Activated CD8-positive, alpha-beta memory T cell treated with anti-CD3 and anti-CD28 coated beads for 1 hour (primary cell): ENCODE results near the gene DIPK2B.

Experiments used
- DNase-seq, 2 donors: peaks; one replicate each; pipeline ENCODE4 v3.0.0-alpha.2; 2020; ENCODE audit warnings: low read depth in 1 of 2; ENCODE audit errors: extremely low read depth in 1 of 2

The DIPK2B gene, protein sequence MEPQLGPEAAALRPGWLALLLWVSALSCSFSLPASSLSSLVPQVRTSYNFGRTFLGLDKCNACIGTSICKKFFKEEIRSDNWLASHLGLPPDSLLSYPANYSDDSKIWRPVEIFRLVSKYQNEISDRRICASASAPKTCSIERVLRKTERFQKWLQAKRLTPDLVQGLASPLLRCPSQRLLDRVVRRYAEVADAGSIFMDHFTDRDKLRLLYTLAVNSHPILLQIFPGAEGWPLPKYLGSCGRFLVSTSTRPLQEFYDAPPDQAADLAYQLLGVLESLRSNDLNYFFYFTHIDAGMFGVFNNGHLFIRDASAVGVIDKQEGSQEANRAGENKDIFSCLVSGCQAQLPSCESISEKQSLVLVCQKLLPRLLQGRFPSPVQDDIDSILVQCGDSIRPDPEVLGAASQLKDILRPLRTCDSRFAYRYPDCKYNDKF

DNA sequence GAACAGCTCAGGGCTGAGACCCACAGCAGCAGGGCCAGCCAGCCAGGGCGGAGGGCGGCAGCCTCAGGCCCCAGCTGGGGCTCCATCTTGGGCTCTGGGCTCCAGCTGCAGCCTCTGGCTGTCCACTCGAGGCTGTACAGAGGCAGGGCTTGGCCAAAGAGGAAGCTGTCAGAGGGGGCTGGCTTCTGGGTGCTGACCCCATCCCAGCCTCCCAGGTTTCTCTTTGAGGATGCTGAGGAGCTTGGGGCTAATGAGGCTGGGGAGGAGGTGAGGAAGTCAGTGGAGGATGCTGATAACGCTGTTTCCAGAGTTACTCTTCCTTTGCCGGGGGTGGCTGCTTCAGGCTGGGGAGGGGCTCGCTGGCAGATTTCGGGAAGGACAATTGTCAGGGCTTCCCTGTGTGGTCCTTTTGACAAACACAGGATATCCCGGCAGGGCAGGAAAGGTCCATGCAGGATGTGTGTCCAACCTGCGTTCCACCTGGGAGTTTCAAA lies at the start of gene DIPK2B:
Gene DIPK2B, minus strand, starts transcription at position 136 of the 494 bp plus-strand sequence. Its CDS starts 50 bp downstream, at position 86.
- no peak for DNase-seq

DNA sequence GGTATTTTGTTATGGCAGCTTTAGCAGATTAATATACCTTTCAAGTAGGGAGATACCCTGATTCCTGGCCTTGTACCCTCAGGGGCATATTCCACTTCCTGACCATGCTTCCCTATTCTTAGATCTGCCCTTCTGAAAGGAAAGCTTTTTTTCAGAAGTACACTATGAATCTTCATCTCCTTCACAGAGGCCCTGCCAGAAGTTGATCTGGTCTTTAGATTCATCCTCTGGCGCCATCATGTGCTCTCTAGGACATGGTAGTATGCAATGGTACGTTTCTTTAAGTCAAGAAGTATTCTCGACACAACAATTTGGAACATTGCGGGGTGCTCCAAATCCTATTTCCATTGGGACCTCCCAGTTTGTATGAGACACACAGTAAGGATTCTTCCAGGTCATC lies 39.6 kb upstream of the DIPK2B start:
- DNase-seq, result no peak

DNA sequence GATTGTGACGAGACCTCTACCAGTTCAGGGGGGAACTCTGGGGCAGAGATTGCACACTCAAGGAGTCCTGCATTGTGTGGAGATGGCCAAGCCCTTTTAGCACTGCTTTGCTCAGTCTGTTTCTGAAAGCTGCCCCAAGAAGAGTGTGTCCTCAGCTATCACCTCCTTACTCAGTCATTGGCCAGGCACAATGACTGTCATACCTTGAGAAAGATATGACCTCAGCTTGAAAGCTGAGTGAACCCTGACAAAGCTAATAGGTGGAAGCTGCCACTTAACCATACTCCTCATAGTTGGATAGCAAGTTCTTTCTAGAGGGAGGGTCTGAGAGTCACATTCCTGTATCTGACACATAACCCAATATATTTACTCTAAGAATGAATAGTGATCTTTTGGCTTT lies 37.8 kb upstream of the DIPK2B start:
- DNase-seq, result no peak

DNA sequence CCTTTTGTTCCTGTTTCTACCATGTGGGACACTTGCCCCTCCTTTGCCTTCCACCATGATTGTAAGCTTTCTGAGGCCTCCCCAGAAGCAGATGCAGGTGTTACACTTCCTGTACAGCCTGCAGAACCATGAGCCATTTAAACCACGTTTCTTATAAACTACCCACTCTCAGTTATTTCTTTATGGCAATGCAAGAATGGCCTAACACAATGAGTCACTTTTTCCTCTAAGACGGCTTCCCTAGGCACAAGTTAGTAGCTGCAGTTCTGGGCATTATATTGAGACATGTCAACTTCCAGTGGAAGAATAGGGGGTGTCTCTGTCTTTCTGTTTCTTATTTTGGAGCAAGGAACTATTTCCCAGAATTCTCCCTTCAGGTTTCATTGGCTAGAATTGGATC lies 32.9 kb upstream of the DIPK2B start:
- DNase-seq, result no peak

DNA sequence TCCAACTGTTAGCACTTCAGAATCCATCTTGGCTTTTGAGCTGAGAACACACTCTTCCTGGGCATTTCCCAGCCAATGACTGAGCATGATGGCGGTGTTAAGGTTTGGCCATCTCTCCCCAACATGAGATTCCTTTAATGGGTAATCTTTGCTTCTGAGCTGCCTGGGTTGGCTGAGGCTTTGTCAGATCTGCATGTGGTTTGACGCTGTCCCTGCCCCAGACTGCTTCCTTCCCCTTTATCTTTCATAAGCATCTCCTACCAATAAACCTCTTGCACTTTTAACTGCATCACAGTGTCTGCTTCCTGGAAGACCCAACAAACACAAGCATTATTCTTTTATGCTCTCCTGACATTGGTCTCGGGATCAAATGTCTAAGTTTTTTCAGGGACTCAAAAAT lies 31.5 kb upstream of the DIPK2B start:
- DNase-seq, result no peak

DNA sequence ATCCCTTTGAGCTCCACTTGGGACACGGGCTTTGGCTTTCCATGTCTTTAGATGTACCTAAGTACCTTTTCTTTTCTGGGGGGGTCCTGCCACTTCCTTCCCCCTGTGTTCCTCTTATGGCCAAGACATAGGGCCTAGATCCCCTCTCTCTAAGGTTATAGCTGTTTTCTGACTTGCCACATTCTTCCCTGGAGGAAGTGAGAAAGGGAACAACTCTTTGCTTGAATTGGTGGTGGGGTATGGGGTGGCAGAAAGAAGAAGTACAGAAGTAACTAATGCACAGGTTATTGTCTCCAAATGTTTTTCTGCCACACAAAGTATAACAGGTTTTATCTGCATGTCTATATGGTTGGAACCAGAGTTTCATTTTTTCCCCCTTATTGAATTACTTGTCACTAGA lies 29.7 kb upstream of the DIPK2B start:
- no peak for DNase-seq

DNA sequence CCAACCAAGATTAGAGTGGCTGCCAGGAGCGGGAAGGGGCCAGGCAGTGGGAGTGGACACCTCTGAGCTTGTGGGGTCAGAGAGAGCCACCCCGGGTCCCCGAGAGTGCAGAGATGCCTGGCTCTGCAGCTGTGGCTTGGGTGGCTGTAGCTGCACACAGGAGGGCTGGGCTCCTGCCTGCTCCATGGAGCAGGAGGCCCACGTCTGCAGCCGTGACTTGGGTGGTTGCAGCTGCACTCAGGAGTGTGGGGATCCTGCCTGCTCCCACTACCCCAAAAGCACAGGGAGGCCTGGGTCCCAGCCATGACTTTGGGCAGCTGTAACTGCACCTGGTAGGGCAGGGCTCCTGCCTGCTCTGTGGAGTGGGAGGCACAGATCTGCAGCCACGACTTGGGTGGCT lies 28.7 kb upstream of the DIPK2B start:
- no peak for DNase-seq

DNA sequence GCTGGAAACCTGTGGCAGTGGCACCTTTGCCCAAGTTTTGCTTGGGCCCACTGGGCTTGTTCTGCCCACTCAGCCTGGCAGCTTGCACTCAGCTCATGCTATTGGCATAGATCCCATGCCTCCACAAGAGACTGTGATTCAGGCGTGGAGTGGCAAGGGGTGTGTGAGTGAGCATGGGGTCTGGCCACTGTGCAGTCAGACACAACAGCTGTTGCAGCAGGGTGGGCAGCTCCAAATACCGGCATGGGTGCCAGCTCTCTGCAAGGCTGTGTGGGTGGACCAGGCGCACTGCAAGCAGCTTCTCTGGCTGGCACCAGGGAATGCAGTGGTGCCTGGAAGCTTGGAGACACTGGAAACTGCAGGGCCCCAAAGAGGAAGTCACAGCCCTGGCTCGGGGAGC lies 27.4 kb upstream of the DIPK2B start:
- DNase-seq, result no peak

DNA sequence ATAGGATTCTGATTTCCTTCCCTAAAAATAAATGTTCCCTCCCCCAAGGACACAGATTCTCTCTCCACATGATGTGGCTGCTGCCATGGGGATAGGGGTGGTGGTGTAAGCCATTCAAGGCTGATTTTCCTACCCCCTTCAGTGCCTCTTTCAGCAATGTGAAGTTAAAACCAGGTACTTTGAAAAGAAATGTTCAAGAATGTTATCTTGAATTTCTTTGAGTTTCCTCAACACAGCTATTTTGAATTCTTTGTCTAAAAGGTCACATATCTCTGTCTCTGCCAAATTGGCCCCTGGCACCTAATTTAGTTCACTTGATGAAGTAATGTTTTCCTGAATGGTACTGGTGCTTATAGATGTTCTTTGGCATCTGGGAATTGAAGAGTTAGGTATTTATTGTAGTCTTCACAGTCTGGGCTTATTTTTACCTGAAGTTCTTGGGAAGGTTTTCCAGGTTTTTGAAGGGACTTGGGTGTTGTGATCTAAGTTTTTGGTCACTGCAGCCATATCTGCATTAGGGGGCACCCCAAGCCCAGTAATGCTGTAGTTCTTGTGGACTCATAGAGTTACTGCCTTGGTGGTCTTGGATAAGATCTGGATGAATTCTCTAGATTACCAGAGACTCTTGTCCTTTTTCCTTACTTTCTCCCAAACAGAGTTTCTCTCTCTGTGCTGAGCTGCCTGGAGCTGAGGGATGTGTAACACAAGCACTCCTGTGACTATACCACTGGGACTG lies 7.6 kb upstream of the DIPK2B start:
- DNase-seq, result no peak

DNA sequence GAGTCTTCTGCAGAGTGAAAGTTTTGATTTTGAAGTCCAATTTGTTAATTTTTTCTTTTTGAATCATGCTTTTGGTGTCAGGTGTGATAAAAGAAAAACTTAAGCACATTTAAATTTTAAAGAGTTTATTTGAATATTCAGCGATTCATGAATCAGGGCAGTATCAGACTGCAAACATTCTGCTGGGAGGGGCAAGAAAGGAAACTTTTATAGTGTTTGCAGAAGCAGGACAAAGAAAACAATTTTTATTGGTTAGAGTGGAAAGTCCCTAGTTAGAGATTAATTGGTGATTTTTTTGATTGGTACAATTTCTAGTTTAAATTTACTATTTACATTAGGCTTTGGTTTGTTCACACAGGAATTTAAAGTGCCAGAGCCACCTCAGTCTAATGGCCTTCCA lies 1.5 kb upstream of the DIPK2B start:
- DNase-seq, result no peak

DNA sequence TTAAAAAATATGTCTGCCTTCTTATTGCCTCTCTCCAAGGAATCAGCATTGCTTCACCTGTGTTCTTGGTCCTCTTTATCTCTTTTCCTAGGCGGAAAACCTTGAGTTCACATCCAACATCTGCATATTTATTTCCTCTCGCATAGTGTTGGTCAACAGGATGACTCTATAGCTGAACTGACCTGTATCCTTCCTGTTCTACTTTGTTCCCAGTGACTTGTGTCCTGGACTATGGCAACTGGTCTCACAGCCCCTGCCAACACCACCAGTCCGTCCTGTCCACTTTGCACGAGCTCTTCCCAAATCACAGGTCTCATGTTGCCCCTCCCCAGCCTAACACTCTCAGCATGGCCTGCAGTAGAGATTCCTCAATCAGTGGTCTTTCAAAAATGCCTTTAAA lies 2.0 kb downstream of the DIPK2B start:
- no peak for DNase-seq

DNA sequence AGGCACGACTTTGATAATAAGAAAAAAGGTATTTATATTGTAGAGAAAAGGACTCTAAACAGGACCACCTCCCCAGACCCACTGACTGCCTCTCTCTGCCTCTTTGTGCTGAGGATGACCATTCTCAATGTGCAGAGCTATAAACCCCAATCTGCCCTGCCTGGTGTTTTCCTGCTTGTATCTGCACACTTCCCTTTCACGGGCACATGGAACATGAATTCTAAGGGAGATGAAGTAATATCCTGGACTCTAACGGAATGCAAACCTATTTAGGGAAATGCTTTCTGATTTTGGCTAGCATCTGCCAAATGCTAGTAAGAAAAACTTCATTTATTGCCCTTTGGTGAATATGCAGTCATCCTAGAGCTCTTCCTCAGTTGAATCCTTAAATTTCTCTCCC lies 2.4 kb downstream of the DIPK2B start:
- no peak for DNase-seq

DNA sequence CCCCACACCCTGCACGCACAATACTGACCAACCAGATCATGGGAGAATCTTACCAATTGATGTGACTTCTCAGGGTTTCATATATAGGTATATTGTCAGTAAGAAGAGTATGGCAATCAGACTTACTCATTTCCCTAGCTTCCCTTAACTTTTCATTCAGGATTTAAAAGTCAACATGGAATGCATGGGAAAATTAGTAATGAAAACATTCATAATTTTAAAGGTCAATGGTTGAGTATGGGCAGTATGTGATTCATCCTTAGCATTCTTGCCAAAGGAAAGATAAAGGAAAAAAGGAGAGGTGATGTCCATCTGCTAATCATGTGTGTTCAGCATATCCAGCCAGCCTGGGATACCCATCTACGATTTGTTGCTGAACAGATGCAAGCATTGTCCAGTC lies 4.0 kb downstream of the DIPK2B start:
- no peak for DNase-seq

DNA sequence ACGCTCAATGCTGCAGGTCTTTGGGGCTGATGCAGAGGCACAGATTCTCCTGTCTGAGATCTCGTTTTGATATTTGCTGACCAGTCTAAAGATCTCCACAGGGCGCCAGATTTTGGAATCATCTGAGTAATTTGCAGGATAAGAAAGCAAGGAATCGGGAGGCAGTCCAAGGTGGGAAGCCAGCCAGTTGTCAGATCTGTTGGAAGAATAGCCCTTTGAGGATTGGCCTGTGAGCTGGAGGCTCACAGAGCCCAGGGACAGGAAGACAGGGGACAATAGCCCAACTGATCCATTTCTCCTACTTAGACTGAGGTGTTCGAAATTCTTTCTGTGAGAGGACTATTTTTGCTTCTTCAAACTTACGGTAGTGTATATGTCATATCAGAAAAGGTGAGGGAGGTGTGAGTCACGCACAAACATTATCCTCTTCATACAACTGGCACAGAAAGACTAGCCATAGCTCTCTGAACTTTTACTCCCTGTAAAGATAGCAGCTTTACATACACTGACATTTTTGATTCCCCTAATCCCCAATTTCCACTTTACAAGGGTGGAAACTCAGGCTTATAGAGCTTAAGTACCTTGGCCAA lies 8.8 kb downstream of the DIPK2B start:
- no peak for DNase-seq

DNA sequence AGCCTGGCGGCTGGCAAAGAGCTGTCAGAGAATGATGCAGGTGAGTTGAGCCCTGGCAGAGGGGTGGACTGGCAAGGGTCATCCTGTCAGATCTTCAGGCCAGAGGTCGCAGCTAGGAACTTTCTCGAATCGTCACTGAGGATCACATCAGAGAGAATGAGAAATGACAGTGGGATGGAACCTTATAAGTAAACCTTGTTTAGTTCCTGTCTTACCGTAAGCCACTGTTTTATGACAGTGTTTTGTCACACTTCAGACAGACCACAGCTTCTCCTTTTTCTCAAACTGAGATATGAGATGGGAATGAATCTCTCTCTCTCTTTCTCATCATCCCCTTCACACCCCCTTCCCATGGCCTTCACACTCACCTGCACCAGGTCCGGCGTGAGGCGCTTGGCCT lies 9.3 kb downstream of the DIPK2B start:
- no peak for DNase-seq

DNA sequence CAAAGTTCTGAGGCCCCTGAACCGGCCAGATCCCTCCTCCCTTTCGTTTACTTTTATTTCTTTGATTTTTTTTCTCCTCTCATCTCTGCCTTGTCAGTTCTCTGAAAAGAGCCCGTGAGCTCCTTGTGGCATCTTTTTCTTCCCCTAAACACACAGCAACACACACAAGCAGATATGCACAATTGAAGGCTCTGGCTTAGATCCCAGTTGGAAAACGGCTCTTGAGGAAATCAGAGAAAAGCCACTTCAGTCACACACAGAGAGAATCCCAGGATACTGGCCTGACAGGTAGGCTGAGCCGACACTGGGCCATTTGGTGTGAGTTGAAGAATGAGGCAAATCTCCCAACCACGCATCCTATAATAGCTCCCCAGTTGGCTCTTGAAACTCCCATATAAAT lies 12.9 kb downstream of the DIPK2B start:
- no peak for DNase-seq

DNA sequence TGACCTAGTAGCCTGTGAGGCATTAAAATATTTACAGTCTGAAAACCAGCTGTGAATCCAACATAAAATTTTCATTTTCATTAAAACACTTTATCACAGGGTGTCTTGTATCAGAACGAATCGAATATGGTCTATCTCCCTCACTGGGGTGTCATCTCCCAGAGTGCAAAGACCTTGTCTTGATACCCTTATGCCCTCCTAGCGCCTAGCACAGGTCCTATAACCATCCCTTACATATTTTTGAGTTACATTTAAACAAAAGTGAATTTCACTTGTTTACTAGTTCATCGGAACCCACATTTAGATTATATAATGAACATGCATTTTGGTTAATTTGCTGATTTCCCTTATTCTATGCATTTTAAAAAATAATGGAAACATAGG lies 14.0 kb downstream of the DIPK2B start:
- no peak for DNase-seq

DNA sequence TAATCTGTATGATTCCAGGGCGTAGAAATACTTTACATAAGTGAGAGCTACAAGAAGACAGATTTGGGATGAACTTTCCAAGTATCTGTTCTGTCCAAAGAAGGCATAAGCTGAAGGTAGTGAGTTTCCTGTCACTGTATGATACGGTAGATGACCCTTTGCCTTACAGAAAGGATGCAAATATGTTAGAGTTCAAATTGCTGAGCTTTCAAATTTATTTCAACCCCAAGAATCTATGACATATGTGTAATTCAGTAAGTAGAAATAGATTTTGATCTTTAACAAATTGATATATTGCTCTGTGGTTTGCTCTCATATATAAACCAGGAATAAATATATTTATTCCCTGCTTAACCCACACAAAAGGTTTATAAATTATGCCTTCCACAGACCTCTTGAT lies 16.5 kb downstream of the DIPK2B start:
- no peak for DNase-seq

DNA sequence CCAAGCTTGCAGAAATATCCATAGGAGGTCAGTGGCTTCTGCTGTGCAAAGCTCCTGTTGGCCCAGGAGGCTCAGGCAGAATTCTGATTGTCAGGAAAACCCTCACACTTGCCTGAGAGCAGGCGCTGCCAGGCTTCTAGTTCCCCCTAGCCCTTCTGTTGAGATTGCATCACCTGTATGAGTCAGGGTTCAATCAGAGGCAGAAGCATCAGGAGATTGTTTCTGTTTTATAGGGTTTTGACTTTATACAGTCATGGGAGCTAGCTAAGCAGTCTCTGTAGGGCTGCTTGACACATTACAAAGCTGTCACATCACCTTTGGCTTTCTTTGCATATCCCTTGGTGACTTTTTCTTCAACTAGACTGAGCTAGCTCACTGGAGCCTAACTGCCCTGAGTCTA lies 27.8 kb downstream of the DIPK2B start:
- no peak for DNase-seq

DNA sequence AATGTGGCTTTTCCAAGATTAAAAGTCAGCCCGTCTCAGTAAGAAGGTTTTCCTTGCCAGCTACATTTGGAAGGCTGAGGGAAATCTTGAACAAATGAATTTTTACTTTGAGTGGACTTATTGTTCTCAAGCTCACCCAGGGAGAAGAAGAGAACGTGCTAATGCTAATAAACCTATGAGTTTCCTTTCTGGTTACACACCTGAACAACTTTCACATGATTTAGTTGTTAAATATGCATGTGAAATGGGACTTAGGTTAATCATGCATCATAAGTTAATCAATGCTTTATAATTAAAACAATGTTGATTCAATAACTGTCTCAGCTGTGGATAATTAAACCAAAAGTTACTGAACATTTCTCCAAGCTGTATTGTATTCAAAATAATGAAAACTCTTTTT lies 33.9 kb downstream of the DIPK2B start:
- DNase-seq, result no peak

DNA sequence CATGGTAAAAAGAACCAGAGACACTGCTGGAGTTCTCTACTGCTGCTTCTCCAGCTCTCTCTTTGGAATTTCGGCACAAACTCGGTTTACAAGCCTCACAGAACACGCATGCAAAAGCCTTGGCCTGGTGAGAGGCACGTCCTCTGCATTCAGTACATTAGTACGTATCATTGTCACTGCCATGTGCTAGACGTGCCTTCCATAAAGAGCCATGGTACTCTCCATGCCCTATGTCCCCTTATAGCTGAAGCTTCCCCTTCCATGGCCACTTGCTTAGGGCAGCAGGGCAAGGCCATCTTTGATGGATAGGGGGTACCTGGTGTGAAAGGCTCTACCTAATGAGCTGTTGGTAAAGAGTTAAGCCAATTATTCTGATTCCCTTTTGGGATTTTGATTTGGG lies 35.0 kb downstream of the DIPK2B start:
- DNase-seq, result no peak

DNA sequence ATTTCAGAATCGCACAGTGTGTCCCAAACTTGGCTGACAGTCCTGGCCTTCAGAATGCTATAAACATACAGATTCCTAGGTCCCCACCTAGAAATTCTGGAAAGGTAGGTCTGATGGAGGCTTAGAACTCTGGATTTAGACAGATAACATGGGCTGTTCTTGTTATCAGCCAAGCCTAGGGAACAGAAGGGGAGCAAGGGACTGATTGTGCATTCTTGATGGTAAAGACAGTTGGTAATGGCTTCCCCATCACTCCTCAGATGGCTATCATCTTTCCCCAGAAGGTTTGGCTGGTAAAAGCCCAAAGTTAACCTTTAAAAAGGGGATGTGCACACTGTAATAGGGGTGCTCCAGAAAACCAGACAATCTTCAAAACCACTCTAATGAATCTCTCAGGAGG lies 35.7 kb downstream of the DIPK2B start:
- DNase-seq, result no peak
